ENCODE data around the gene SPAG17. TPM values are rescaled to one million over a fixed set of nuclear protein-coding genes. Genes with fewer than 3 reads are reported as not detected.

Gene SPAG17
- total RNA-seq, 2 experiments from 2014 or later, result not detected

DNA sequence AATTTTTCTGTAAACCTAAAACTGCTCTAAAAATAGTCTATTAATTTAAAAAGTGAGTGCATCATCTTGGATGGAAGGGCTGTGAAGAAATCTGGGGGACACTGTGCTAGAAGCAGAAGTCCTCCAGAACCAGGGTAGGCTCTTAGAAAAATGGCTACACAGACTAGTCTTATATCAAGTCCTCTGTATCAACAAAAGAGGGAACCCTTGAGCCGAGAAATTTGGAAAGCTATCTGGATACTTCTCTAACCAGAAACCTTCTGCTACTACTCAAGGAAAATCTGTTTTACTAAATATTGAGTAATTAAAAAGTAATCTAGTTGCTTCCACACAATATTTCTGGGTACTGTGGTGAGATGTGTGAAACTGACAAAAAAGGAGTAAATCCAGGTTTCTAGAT lies 163.4 kb downstream of the SPAG17 start:
- Histone ChIP-seq H3K9me3 (ENCODE audit: control insufficient read depth in 1 of 2, insufficient read depth in 1 of 2, low read length in 2 of 2) (no peaks in the 10 kb centered on the region), H3K36me3 (ENCODE audit: insufficient read depth, low read length) (no peaks in the 10 kb centered on the region), H3K4me1 (ENCODE audit: insufficient read depth, low read length) (no peaks in the 10 kb centered on the region), H3K27ac (ENCODE audit: low read depth in 1 of 2, low read length in 2 of 2) (no peak overlapping the region), H3K27me3 (ENCODE audit: control insufficient read depth in 1 of 2, insufficient read depth in 2 of 2, low read length in 2 of 2) (no peaks in the 10 kb centered on the region), H3K4me3 (ENCODE audit: low read length) (no peak overlapping the region)
- ATAC-seq (ENCODE audit: poor library complexity) (no peak), DNase-seq (no peak)
- no peaks in the 10 kb centered on the region for H3K9me3 Mint-ChIP-seq
- H3K4me1 Mint-ChIP-seq (ENCODE audit: low read depth), result no peaks in the 10 kb centered on the region
- peaks cover 12% of the 10 kb centered on the region for H3K27me3 Mint-ChIP-seq
- intact Hi-C loops (cut with DNase I, micrococcal nuclease), result no loop called here
- no peak overlapping the region for H3K4me3 Mint-ChIP-seq
- POLR2A ChIA-PET, result no interaction called here
- TF ChIP-seq, protein P1, sequence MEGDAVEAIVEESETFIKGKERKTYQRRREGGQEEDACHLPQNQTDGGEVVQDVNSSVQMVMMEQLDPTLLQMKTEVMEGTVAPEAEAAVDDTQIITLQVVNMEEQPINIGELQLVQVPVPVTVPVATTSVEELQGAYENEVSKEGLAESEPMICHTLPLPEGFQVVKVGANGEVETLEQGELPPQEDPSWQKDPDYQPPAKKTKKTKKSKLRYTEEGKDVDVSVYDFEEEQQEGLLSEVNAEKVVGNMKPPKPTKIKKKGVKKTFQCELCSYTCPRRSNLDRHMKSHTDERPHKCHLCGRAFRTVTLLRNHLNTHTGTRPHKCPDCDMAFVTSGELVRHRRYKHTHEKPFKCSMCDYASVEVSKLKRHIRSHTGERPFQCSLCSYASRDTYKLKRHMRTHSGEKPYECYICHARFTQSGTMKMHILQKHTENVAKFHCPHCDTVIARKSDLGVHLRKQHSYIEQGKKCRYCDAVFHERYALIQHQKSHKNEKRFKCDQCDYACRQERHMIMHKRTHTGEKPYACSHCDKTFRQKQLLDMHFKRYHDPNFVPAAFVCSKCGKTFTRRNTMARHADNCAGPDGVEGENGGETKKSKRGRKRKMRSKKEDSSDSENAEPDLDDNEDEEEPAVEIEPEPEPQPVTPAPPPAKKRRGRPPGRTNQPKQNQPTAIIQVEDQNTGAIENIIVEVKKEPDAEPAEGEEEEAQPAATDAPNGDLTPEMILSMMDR (IDR thresholded peaks at IDR 0.05), result no peak
- CTCF ChIA-PET, result no interaction called here
- H3K27ac Mint-ChIP-seq, result no peak overlapping the region
- H3K36me3 Mint-ChIP-seq (ENCODE audit: low read depth), result no peaks in the 10 kb centered on the region

DNA sequence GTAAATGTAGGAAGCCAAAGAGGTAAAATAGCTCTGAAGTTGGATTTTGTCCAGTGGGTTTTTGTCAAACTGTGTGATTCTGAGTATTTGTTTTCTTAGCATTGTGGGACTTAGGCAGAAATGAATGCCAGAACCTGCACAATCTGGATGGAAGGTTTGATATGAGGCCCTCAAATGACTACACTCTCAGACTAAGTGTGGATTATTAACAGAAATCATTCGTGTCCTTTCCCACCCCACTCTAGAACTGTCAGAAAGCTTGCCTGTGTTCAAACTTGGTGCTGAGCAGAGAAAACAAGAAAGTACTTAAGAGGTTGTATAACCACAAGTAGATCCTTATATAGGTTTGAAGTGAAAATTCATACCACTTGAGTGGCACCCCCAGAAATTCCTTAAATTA lies 167.0 kb downstream of the SPAG17 start:
- POLR2A ChIA-PET, result no interaction called here
- H3K27ac ChIP-seq (ENCODE audit: low read depth in 1 of 2, low read length in 2 of 2), result no peak overlapping the region
- intact Hi-C loops (cut with DNase I, micrococcal nuclease), result no loop called here
- TF ChIP-seq, protein P1 (IDR thresholded peaks at IDR 0.05), result no peak
- CTCF ChIA-PET, result no interaction called here
- no peaks in the 10 kb centered on the region for H3K36me3 Mint-ChIP-seq (ENCODE audit: low read depth)
- no peaks in the 10 kb centered on the region for H3K4me1 ChIP-seq (ENCODE audit: insufficient read depth, low read length)
- H3K4me3 ChIP-seq (ENCODE audit: low read length), result no peak overlapping the region
- H3K4me1 Mint-ChIP-seq (ENCODE audit: low read depth), result no peaks in the 10 kb centered on the region
- no peak overlapping the region for H3K27ac Mint-ChIP-seq
- no peaks in the 10 kb centered on the region for H3K27me3 ChIP-seq (ENCODE audit: control insufficient read depth in 1 of 2, insufficient read depth in 2 of 2, low read length in 2 of 2)
- H3K27me3 Mint-ChIP-seq, result peaks cover 25% of the 10 kb centered on the region
- no peaks in the 10 kb centered on the region for H3K9me3 Mint-ChIP-seq
- H3K4me3 Mint-ChIP-seq, result no peak overlapping the region
- no peaks in the 10 kb centered on the region for H3K36me3 ChIP-seq (ENCODE audit: insufficient read depth, low read length)
- ATAC-seq (ENCODE audit: poor library complexity) (no peak), DNase-seq (no peak)
- H3K9me3 ChIP-seq (ENCODE audit: control insufficient read depth in 1 of 2, insufficient read depth in 1 of 2, low read length in 2 of 2), result no peaks in the 10 kb centered on the region

DNA sequence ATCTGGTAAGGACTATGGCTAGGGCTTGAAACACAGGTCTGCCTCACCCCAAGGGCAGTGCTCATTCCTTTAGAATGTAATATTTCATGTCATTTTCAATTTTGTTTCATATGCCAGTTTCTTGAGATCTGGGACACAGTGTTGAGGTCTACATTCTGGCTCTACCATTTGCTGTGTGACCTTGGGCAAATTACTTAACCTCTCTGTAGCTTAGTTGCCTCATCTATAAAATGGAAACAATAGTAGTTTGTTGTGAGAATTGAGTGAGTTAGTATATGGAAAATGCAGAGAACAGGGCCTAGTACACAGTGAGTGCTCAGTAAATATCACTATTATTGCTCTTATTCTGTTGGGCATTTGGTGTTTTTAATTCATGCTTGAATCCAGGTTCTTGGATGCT lies 171.1 kb downstream of the SPAG17 start:
- H3K4me1 Mint-ChIP-seq (ENCODE audit: low read depth), result no peaks in the 10 kb centered on the region

More for the DNA sequence above, 171.1 kb downstream of the SPAG17 start:
- Histone ChIP-seq H3K27me3 (ENCODE audit: control insufficient read depth in 1 of 2, insufficient read depth in 2 of 2, low read length in 2 of 2) (no peaks in the 10 kb centered on the region), H3K9me3 (ENCODE audit: control insufficient read depth in 1 of 2, insufficient read depth in 1 of 2, low read length in 2 of 2) (no peaks in the 10 kb centered on the region), H3K27ac (ENCODE audit: low read depth in 1 of 2, low read length in 2 of 2) (no peak overlapping the region), H3K36me3 (ENCODE audit: insufficient read depth, low read length) (no peaks in the 10 kb centered on the region), H3K4me3 (ENCODE audit: low read length) (no peak overlapping the region), H3K4me1 (ENCODE audit: insufficient read depth, low read length) (no peaks in the 10 kb centered on the region)
- Mint-ChIP-seq H3K4me3 (no peak overlapping the region), H3K36me3 (ENCODE audit: low read depth) (no peaks in the 10 kb centered on the region), H3K27ac (no peak overlapping the region), H3K9me3 (no peaks in the 10 kb centered on the region), H3K27me3 (peaks cover 30% of the 10 kb centered on the region)
- ATAC-seq (ENCODE audit: poor library complexity) (no peak), DNase-seq (no peak)
- TF ChIP-seq, protein P1 (IDR thresholded peaks at IDR 0.05), result no peak
- ChIA-PET POLR2A (no interaction called here), CTCF (no interaction called here)
- intact Hi-C loops (cut with DNase I, micrococcal nuclease), result no loop called here

All from CD4-positive, alpha-beta T cell (primary cell).